Hepatocyte (in vitro differentiated cells): ENCODE data around the gene KLKB1. TPM values are rescaled to one million over a fixed set of nuclear protein-coding genes. Genes with fewer than 3 reads are reported as not detected.
"Not testable (repeated sequence)": the region's sequence is repeated elsewhere in the genome, so short reads cannot be mapped to it uniquely, and the experiment has no call there.

ENCODE experiments used
- DNase-seq: peaks from one replicate; pipeline ENCODE4 v3.0.0-alpha.2; 2016; ENCODE audit warnings: low spot score
- H2AFZ ChIP-seq: fragments of 200-600 bp; sonication (generic); 2 replicates; pipeline ENCODE4 v1.6.0; 2016; ENCODE audit warnings: antibody characterized with exemption, mild to moderate bottlenecking
- H3K27ac ChIP-seq: fragments of 200-600 bp; sonication (generic); 2 replicates; pipeline ENCODE4 v1.5.1; 2016; ENCODE audit warnings: mild to moderate bottlenecking
- H3K27me3 ChIP-seq: fragments of 200-600 bp; sonication (generic); 2 replicates; pipeline ENCODE4 v1.6.1; 2016
- H3K36me3 ChIP-seq: fragments of 200-600 bp; sonication (generic); replicated peaks from 2 replicates; pipeline ENCODE4 v1.5.1; 2016; ENCODE audit warnings: low read depth; ENCODE audit not compliant: insufficient read depth
- H3K4me1 ChIP-seq: fragments of 200-600 bp; sonication (generic); 2 replicates; pipeline ENCODE4 v1.5.1; 2016; ENCODE audit warnings: mild to moderate bottlenecking, moderate library complexity; ENCODE audit not compliant: insufficient read depth
- H3K4me2 ChIP-seq: fragments of 200-600 bp; sonication (generic); 2 replicates; pipeline ENCODE4 v1.6.0; 2016
- H3K4me3 ChIP-seq: fragments of 200-600 bp; sonication (generic); 2 replicates; pipeline ENCODE4 v1.5.1; 2016; ENCODE audit warnings: mild to moderate bottlenecking
- H3K79me2 ChIP-seq: fragments of 200-600 bp; sonication (generic); 2 replicates; pipeline ENCODE4 v1.6.0; 2017; ENCODE audit warnings: mild to moderate bottlenecking
- H3K9me2 ChIP-seq: fragments of 200-600 bp; sonication (generic); replicated peaks from 2 replicates; pipeline ENCODE4 v1.6.0; 2017; ENCODE audit warnings: mild to moderate bottlenecking; ENCODE audit not compliant: insufficient read depth
- H3K9me3 ChIP-seq: fragments of 200-600 bp; sonication (generic); 2 replicates; pipeline ENCODE4 v1.5.1; 2016; ENCODE audit warnings: low read depth, mild to moderate bottlenecking
- H4K20me1 ChIP-seq: fragments of 200-600 bp; sonication (generic); 2 replicates; pipeline ENCODE4 v1.6.0; 2016; ENCODE audit warnings: mild to moderate bottlenecking; ENCODE audit not compliant: insufficient read depth, poor library complexity, severe bottlenecking
- CTCF ChIP-seq: fragments of 200-600 bp; sonication (generic); IDR thresholded peaks from 2 replicates; pipeline ENCODE4 v1.5.1; 2016; ENCODE audit warnings: antibody characterized with exemption, mild to moderate bottlenecking; ENCODE audit not compliant: poor library complexity
- EZH2 ChIP-seq: fragments of 200-600 bp; sonication (generic); IDR thresholded peaks from 2 replicates; pipeline ENCODE4 v1.6.1; 2016; ENCODE audit warnings: antibody characterized with exemption, mild to moderate bottlenecking, borderline replicate concordance
- EZH2phosphoT487 ChIP-seq: fragments of 200-600 bp; sonication (generic); IDR thresholded peaks from one replicate; pipeline ENCODE4 v1.6.1; 2018; ENCODE audit warnings: antibody characterized with exemption, mild to moderate bottlenecking, low read depth, moderate library complexity; ENCODE audit not compliant: unreplicated experiment, severe bottlenecking
- WGBS: methylation state at CpG from one replicate; pipeline ENCODE4 v1.1.6; 2016; ENCODE audit warnings: low lambda C conversion rate; ENCODE audit errors: missing lambda C conversion rate; 5-methylcytosine and 5-hydroxymethylcytosine counted together
- polyA plus RNA-seq: library from polyadenylated mRNA; unstranded; fragments of >200 nt; fragmentation: Nextera tagmentation; extraction: Ambion mirVana; gene quantifications from 2 replicates; pipeline ENCODE4 v1.2.1, GENCODE V29; 2016
- total RNA-seq: library from RNA; depleted of rRNA; stranded (reverse); fragments of >200 nt; gene quantifications from 2 replicates; pipeline ENCODE4 v1.2.3, GENCODE V29; 2014

Gene KLKB1
- total and polyA plus RNA-seq, 2 experiments from 2014 or later, result 8.8 to 20.3 TPM

- DNase-seq, result peak; percentile 31
- Histone ChIP-seq H3K4me2 (no peak overlapping the region), H3K27me3 (no peaks in the 10 kb centered on the region), H3K9me3 (no peaks in the 10 kb centered on the region), H3K4me3 (no peak overlapping the region), H3K9me2 (no peaks in the 10 kb centered on the region), H3K4me1 (peaks cover 15% of the 10 kb centered on the region), H4K20me1 (no peaks in the 10 kb centered on the region), H3K79me2 (no peaks in the 10 kb centered on the region), H2AFZ (no peak overlapping the region), H3K36me3 (no peaks in the 10 kb centered on the region), H3K27ac (peak overlapping the region; percentile 72)
- WGBS, result 73% methylated on average over 12 of the region's 12 CpGs
- TF ChIP-seq CTCF, result no peak
- no peak for TF ChIP-seq EZH2phosphoT487
- TF ChIP-seq EZH2, result no peak
These were observed 33.5 kb downstream of the KLKB1 start for GRCh38 chr4:186260504-186261448.

- no peak overlapping the region for H3K4me3 ChIP-seq
- 91% methylated on average over 7 of the region's 7 CpGs for WGBS
- H2AFZ ChIP-seq, result no peak overlapping the region
- no peaks in the 10 kb centered on the region for H3K27me3 ChIP-seq
- no peaks in the 10 kb centered on the region for H3K9me3 ChIP-seq
- H4K20me1 ChIP-seq, result no peaks in the 10 kb centered on the region
- H3K9me2 ChIP-seq, result no peaks in the 10 kb centered on the region
- no peak for DNase-seq
- no peaks in the 10 kb centered on the region for H3K36me3 ChIP-seq
- H3K27ac ChIP-seq, result peak overlapping the region; percentile 53
- no peaks in the 10 kb centered on the region for H3K79me2 ChIP-seq
- peaks cover 27% of the 10 kb centered on the region for H3K4me1 ChIP-seq
- H3K4me2 ChIP-seq, result no peak overlapping the region
- no peak for TF ChIP-seq EZH2phosphoT487
- no peak for TF ChIP-seq CTCF
- TF ChIP-seq EZH2, result no peak
These were observed 37.4 kb downstream of the KLKB1 start for GRCh38 chr4:186264660-186265059.

- not testable (repeated sequence) for H4K20me1 ChIP-seq, H3K4me2 ChIP-seq, H2AFZ ChIP-seq, H3K9me3 ChIP-seq, H3K4me3 ChIP-seq, H3K9me2 ChIP-seq, H3K27me3 ChIP-seq, H3K79me2 ChIP-seq, H3K36me3 ChIP-seq, DNase-seq
- H3K27ac ChIP-seq, result peak overlapping the region; percentile 53
- WGBS, result 88% methylated on average over 11 of the region's 11 CpGs
- peaks cover 27% of the 10 kb centered on the region for H3K4me1 ChIP-seq
These were observed 37.9 kb downstream of the KLKB1 start for GRCh38 chr4:186265250-186265649.
